HG02973 (cell line): ENCODE results near the gene TM4SF18.
A peak's percentile ranks its signal among the peaks of the same experiment; 100 is the strongest.

Experiments
- ATAC-seq: cut with Tn5 transposase; IDR thresholded peaks from one replicate; pipeline ENCODE4 v1.9.1; 2021; ENCODE audit warnings: moderate library complexity; ENCODE audit not compliant: unreplicated experiment

The TM4SF18 gene

GRCh38 chr3:149284034-149284433 is 49.4 kb downstream of the TM4SF18 start:
- ATAC-seq = no peak

DNA sequence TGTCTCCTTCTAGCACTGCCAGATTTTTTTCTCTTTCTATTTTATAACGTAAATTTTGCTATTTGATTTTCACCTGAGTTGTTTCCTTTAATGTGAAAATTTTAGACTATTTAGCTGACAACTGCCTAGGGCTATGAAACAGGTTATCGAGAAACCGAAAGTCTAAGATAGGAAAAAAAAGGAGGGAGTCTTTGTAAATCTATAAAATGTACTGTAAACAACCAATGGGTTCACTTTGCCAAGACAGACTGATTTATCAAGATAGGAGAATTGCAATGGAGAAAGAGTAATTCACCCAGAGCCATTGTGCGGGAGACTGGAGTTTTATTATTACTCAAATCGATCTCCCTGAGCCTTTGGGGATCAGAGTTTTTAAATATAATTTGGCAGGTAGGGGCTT is 50.0 kb downstream of the TM4SF18 start:
- ATAC-seq = no peak

DNA sequence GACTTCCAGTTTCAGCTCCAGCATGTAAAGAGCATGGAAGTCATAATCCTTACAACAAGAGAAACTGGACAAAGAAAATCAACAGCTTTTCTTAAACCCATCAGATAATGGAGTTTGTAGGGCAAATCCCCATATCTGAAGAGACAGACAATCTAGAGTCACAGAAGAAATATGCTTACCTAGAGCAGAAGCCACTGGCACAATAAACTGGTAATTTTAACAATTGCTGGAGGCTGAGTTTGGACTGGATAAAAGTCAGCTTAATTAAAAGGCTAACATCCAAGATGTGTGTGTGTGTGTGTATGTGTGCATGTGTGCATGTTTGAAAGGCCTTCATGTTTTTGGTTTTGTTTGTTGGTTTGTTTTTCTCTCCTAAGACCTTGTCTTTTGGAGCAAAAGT is 50.6 kb downstream of the TM4SF18 start:
- no peak for ATAC-seq

GRCh38 chr3:149282322-149282721 is 51.1 kb downstream of the TM4SF18 start:
- ATAC-seq = no peak

DNA sequence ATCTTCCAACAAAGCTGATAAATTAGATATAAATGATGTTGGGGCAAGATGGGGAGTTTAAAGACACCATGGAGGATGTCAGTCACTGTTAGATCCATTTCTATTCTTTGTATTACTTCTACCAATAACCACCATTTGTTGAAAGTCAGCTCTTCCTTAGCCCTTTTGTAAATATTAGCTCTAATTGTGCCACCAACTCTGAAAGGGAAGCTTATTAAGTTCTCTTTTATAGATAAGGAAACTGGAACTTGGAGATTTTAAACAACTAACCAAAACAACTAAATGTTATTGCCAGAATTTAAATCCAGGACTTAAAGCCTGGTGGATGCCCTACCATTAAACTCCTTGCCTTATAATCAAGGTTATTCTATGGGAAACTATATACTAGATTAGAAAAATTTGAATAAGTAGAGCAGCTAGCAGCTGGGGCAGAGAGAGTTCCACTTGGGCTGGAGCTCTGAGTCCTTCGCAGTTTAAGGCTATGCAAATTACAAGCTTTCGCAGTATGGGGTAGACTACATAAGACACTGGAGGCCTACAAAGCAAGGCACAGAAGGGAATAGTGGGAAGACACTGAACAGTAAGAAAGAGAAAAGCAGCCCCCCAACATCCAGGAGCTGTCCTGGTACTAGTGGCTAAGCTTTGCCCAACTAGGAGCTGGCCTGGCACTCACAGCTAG is 52.6 kb downstream of the TM4SF18 start:
- ATAC-seq = no peak

- no peak for ATAC-seq
Observed at GRCh38 chr3:149278911-149279310, 54.5 kb downstream of the TM4SF18 start.

GRCh38 chr3:149277331-149277813 is 56.1 kb downstream of the TM4SF18 start:
- ATAC-seq = peak; percentile 57

GRCh38 chr3:149276619-149277018 is 56.8 kb downstream of the TM4SF18 start:
- ATAC-seq = no peak

- no peak for ATAC-seq
Observed at GRCh38 chr3:149274220-149274619, 59.2 kb downstream of the TM4SF18 start.

DNA sequence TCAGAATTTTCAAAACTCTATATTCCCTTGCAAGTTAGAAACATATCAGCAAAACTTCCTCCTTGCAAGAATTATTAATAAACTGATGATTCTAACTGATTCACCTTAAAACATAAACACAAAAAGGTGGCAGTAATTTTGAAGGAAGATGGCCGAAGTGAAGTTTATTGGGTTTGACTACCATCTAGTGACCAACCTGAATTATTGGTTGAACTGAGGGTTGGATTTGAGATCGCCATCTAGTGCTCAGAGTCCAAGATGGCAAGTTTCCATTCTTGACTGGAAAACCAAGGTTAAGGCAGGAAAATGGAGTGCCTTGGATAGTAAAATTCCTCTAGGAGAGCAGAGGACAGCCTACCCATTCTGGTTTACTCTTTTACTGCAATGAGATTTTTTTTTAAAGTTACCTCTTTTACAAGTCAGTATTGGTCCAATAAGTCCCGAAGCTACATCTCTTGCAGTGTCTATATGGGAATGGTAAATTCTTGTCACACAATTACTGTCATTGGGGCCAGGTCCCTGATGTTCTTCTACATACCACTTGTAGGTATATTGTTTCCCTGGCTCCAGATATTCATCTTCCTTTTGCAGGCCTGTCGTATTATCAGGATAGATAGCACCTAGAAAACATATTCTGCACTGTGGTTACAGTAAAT is 60.2 kb downstream of the TM4SF18 start:
- peak; percentile 79 for ATAC-seq

DNA sequence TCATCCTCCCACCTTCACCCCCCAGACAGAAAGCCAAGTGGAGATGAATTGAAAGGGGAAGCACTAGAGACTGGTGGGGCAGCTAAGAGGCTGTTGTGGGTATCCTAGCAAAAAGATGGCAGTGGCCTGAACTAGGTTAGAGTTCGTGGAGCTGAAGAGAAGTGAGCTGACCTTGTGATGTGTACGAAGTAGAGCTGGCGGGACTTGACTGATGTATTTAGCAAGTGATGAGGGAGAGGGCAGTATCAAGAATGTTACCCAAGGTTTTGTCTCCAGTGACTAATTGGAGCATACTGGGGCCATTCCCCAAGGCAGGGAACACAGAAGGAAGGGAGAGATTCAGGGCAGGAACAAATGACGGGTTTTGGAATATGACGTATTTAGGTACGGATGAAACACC is 61.8 kb downstream of the TM4SF18 start:
- ATAC-seq = no peak

DNA sequence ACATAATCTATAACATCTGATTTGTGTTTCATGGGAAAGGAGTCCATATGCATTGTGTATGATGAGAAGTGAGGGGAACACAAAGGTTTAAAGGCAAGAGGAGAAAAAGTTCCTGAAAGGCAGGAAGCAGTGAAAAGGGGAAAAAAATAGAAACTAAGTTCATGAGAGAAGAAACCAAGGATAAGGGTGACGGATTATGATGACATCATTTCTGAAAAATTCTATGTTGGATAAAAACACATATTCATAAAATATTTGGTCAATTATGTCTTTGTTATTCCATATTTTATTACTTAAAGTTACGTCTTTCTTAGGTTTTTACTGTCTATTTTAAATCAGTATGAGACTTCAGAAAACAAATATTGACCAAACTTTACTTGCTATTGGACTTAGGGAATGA is 63.3 kb downstream of the TM4SF18 start:
- no peak for ATAC-seq

DNA sequence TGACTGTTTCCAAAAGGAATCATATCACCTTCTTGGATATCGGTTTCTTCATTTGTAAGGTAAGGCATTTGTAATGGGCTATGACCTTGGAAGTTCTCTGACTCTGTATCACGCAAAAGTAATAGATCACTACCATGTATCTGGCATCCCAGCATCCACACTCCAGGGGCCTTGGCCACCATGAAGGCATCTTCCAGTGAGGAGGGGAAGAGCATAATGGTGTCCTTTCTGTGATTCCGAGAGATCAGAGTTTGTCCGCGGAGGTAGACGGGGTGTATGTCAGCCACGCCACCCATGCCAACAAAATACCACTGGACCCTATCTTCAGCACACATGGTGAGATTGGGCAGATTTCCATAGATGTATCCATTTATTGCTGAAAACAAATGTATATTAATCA is 63.7 kb downstream of the TM4SF18 start:
- ATAC-seq = no peak
